Fibroblast of villous mesenchyme (primary cell): ENCODE data around the gene SMARCA2. TPM values are rescaled to one million over a fixed set of nuclear protein-coding genes. Genes with fewer than 3 reads are reported as not detected.
A peak's percentile ranks its signal among the peaks of the same experiment; 100 is the strongest.

Experiments used
- DNase-seq: peaks from one replicate; pipeline ENCODE4 v3.0.0-alpha.2; 2010; ENCODE audit warnings: low read depth
- H3K4me3 ChIP-seq: 2 replicates; pipeline ENCODE4 v1.5.1; 2011; ENCODE audit warnings: low read depth, mild to moderate bottlenecking, low read length
- total RNA-seq: library from RNA; depleted of rRNA; stranded (reverse); fragments of >200 nt; gene quantifications from 2 replicates; pipeline ENCODE4 v1.2.3, GENCODE V29; 2012
- TF ChIP-seq, protein P1 (sequence below): IDR thresholded peaks from 2 replicates; pipeline ENCODE4 v1.5.1; 2012; ENCODE audit warnings: low read depth, mild to moderate bottlenecking, low read length; ENCODE audit not compliant: insufficient read depth

Gene SMARCA2
- total RNA-seq, 1 donor = 51.4 TPM

GRCh38 chr9:2209400-2209799, 194.3 kb downstream of the SMARCA2 start:
- DNase-seq = peak; percentile 16
- TF ChIP-seq, protein P1, sequence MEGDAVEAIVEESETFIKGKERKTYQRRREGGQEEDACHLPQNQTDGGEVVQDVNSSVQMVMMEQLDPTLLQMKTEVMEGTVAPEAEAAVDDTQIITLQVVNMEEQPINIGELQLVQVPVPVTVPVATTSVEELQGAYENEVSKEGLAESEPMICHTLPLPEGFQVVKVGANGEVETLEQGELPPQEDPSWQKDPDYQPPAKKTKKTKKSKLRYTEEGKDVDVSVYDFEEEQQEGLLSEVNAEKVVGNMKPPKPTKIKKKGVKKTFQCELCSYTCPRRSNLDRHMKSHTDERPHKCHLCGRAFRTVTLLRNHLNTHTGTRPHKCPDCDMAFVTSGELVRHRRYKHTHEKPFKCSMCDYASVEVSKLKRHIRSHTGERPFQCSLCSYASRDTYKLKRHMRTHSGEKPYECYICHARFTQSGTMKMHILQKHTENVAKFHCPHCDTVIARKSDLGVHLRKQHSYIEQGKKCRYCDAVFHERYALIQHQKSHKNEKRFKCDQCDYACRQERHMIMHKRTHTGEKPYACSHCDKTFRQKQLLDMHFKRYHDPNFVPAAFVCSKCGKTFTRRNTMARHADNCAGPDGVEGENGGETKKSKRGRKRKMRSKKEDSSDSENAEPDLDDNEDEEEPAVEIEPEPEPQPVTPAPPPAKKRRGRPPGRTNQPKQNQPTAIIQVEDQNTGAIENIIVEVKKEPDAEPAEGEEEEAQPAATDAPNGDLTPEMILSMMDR = no peak
- no peak overlapping the region for H3K4me3 ChIP-seq

DNA sequence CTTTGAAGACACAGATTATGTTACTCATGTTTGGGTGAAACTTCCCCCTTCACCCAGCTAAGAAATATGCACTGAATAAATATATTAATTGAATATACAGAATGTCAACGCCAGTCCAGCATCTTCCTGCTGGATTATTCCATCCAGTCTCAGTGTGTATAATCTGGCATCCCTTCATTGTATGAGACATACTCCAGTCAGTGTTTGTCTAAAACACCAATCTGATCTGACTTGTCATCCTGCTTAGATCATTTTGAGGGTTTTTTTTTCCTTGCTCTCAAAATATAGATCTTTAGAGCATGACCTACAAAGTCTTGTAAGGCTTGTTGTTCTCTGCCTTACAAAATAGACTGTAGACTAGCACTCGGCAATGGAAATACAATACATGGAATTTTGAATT, 195.1 kb downstream of the SMARCA2 start:
- TF ChIP-seq, protein P1 = no peak
- DNase-seq = no peak
- H3K4me3 ChIP-seq = no peak overlapping the region

DNA sequence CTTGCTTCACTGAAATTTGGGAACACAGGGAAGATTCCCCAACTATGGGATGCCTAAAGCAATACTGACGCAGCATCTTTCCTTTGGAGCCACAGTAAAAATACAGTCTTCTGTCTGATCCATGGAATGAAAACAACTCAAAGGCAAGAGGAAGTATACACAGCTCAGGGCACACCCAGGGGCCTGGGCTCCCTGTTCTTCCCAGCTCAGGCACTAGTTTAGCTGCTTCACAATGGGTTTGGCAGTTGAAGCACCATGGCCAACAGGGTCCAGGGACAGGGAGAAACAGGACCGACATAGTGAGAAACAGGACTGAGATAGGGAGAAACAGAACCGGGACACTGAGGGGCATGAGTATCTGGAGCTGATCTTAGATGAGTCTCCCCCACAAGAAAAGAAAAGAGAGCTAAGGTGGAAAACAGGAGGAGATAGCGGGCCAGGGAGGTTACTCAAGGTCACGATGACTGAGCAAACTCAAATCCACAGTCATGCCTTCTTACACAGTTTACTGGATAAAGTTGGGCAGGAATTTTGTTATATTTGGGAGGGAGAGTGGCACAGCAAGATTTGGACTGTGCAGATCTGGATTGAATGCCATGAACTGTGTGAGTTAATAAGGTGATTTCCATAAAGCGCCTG, 198.8 kb downstream of the SMARCA2 start:
- TF ChIP-seq, protein P1 = no peak
- DNase-seq = no peak
- no peak overlapping the region for H3K4me3 ChIP-seq

- H3K4me3 ChIP-seq = no peak overlapping the region
- TF ChIP-seq, protein P1 = no peak
- DNase-seq = no peak
Measured at GRCh38 chr9:2214707-2215106, 199.6 kb downstream of the SMARCA2 start.

DNA sequence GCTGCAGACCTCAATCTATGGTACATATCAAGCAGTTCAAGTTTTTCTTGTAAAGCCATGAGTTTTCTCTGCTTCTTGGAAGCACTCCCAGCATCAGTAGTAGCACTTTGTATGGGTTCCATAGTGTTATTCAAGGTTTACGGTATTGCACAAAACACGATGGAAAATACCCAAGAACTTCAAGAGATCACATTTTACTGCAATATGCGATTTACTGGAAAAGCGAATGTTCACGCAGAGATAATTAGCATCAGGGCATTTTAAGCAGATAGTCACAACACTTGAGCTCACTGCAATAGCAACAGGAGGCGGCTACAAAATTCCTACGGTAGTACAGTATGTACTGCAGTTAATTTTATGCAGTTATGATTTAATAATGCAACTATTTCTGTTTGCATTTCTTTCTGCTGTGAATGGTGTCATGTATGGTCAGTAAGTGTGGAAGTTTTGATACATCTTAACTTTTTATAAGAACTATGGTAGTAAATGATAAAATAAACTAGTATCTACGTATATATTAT, 200.8 kb downstream of the SMARCA2 start:
- TF ChIP-seq, protein P1 = no peak
- peak; percentile 14 for DNase-seq
- no peak overlapping the region for H3K4me3 ChIP-seq

GRCh38 chr9:2216591-2216990, 201.4 kb downstream of the SMARCA2 start:
- no peak overlapping the region for H3K4me3 ChIP-seq
- TF ChIP-seq, protein P1 = no peak
- peak; percentile 24 for DNase-seq

- H3K4me3 ChIP-seq = no peak overlapping the region
- no peak for DNase-seq
Measured at GRCh38 chr9:2217540-2217939, 202.4 kb downstream of the SMARCA2 start.

More at GRCh38 chr9:2217540-2217939, 202.4 kb downstream of the SMARCA2 start:
- TF ChIP-seq, protein P1 = no peak
